PC-9 (cell line): ENCODE measurements around the gene GAA. TPM values are rescaled to one million over a fixed set of nuclear protein-coding genes. Genes with fewer than 3 reads are reported as not detected.

Experiments used
- BruUV-seq: library from RNA; stranded (reverse); fragments of 400-500 nt; replicated peaks from 2 replicates; lab custom pipeline; 2021; lab: Mats Ljungman, UMichigan
- CTCF ChIA-PET: fragments of 300-600 bp; sonication (Branson Sonifier 250); formaldehyde crosslinking; loops from one replicate; lab custom pipeline; 2022; ENCODE audit warnings: antibody characterized with exemption; lab: Charles Lee
- POLR2A ChIA-PET: fragments of 300-600 bp; sonication (Branson Sonifier 250); formaldehyde crosslinking; loops from one replicate; lab custom pipeline; 2022; ENCODE audit warnings: antibody characterized with exemption; ENCODE audit not compliant: unreplicated experiment; lab: Charles Lee
- DNase-seq, 2 experiments: peaks; one replicate each; pipeline versions ENCODE4 v3.0.0 to v3.0.0-alpha.2; 2015 to 2022; ENCODE audit warnings: mixed read lengths in 1 of 2
- H2AFZ ChIP-seq: fragments of 200-600 bp; sonication (generic); 2 replicates; pipeline ENCODE4 v1.8.1; 2017; ENCODE audit warnings: antibody characterized with exemption
- H3F3A ChIP-seq: fragments of 200-600 bp; sonication (generic); 2 replicates; pipeline ENCODE4 v1.8.1; 2017; ENCODE audit warnings: antibody characterized with exemption, mild to moderate bottlenecking, low read depth; ENCODE audit not compliant: insufficient read depth
- H3K27ac ChIP-seq: fragments of 200-600 bp; sonication (generic); 2 replicates; pipeline ENCODE4 v1.6.1; 2016; ENCODE audit warnings: mixed run types
- H3K27me3 ChIP-seq: fragments of 200-600 bp; sonication (generic); 2 replicates; pipeline ENCODE4 v1.6.1; 2016; ENCODE audit warnings: low read depth, mixed run types; ENCODE audit not compliant: insufficient read depth
- H3K36me3 ChIP-seq: fragments of 200-600 bp; sonication (generic); 2 replicates; pipeline ENCODE4 v1.6.1; 2016; ENCODE audit warnings: low read depth, mixed run types
- H3K4me1 ChIP-seq: fragments of 200-600 bp; sonication (generic); replicated peaks from 2 replicates; pipeline ENCODE4 v1.6.1; 2016; ENCODE audit warnings: mixed run types; ENCODE audit not compliant: insufficient read depth
- H3K4me2 ChIP-seq: fragments of 200-600 bp; sonication (generic); 2 replicates; pipeline ENCODE4 v1.6.1; 2017; ENCODE audit warnings: mixed run types
- H3K4me3 ChIP-seq: fragments of 200-600 bp; sonication (generic); 2 replicates; pipeline ENCODE4 v1.6.1; 2016; ENCODE audit warnings: mixed run types
- H3K79me2 ChIP-seq: fragments of 200-600 bp; sonication (generic); 2 replicates; pipeline ENCODE4 v1.6.1; 2017; ENCODE audit warnings: low read depth, mixed run types
- H3K9me2 ChIP-seq: fragments of 200-600 bp; sonication (generic); 2 replicates; pipeline ENCODE4 v1.8.1; 2017; ENCODE audit warnings: mild to moderate bottlenecking; ENCODE audit not compliant: insufficient read depth
- H3K9me3 ChIP-seq: fragments of 200-600 bp; sonication (generic); 2 replicates; pipeline ENCODE4 v1.8.1; 2016; ENCODE audit warnings: low read depth; ENCODE audit not compliant: insufficient read depth
- H4K20me1 ChIP-seq: fragments of 200-600 bp; sonication (generic); 2 replicates; pipeline ENCODE4 v1.8.1; 2017; ENCODE audit not compliant: insufficient read depth
- EZH2 ChIP-seq: fragments of 200-600 bp; sonication (generic); IDR thresholded peaks from 2 replicates; pipeline ENCODE4 v1.8.0; 2017; ENCODE audit warnings: antibody characterized with exemption, low read depth
- intact Hi-C: fragments of 100-400 bp; cut with micrococcal nuclease; formaldehyde crosslinking; loops from one replicate; pipeline ENCODE4 v1.10.0; 2022; ENCODE audit not compliant: unreplicated experiment
- total RNA-seq: library from RNA; stranded (reverse); gene quantifications from 2 replicates; pipeline ENCODE4 v1.2.3, GENCODE V29; 2021
- TF ChIP-seq, protein P1 (sequence below): fragments of 200-600 bp; sonication (generic); conservative IDR thresholded peaks from 2 replicates; pipeline ENCODE4 v1.6.1; 2017; ENCODE audit warnings: mixed run types, antibody characterized with exemption, mild to moderate bottlenecking, moderate library complexity

Gene GAA
- total RNA-seq, 1 experiment from 2014 or later, result 86.9 TPM

DNA sequence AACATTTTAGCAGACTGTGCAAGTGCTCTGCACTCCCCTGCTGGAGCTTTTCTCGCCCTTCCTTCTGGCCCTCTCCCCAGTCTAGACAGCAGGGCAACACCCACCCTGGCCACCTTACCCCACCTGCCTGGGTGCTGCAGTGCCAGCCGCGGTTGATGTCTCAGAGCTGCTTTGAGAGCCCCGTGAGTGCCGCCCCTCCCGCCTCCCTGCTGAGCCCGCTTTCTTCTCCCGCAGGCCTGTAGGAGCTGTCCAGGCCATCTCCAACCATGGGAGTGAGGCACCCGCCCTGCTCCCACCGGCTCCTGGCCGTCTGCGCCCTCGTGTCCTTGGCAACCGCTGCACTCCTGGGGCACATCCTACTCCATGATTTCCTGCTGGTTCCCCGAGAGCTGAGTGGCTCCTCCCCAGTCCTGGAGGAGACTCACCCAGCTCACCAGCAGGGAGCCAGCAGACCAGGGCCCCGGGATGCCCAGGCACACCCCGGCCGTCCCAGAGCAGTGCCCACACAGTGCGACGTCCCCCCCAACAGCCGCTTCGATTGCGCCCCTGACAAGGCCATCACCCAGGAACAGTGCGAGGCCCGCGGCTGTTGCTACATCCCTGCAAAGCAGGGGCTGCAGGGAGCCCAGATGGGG is 3.1 kb downstream of the GAA start:
- intact Hi-C loops, result loop anchor here (5.0 kb wide), 1 partner anchor 43 kb away; the partner anchor contains the start of gene EIF4A3
- no peak overlapping the region for H3K4me3 ChIP-seq
- H3K4me1 ChIP-seq, result no peaks in the 10 kb centered on the region
- DNase-seq, result no peak
- H3K36me3 ChIP-seq, result no peaks in the 10 kb centered on the region
- H4K20me1 ChIP-seq, result no peaks in the 10 kb centered on the region
- 0 out of 2 replicates have a peak, but pooled peaks cover 2% of the 10 kb centered on the region for H3K79me2 ChIP-seq
- TF ChIP-seq, protein P1, sequence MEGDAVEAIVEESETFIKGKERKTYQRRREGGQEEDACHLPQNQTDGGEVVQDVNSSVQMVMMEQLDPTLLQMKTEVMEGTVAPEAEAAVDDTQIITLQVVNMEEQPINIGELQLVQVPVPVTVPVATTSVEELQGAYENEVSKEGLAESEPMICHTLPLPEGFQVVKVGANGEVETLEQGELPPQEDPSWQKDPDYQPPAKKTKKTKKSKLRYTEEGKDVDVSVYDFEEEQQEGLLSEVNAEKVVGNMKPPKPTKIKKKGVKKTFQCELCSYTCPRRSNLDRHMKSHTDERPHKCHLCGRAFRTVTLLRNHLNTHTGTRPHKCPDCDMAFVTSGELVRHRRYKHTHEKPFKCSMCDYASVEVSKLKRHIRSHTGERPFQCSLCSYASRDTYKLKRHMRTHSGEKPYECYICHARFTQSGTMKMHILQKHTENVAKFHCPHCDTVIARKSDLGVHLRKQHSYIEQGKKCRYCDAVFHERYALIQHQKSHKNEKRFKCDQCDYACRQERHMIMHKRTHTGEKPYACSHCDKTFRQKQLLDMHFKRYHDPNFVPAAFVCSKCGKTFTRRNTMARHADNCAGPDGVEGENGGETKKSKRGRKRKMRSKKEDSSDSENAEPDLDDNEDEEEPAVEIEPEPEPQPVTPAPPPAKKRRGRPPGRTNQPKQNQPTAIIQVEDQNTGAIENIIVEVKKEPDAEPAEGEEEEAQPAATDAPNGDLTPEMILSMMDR, result no peak
- no peak for TF ChIP-seq EZH2
- no peaks in the 10 kb centered on the region for H3K27me3 ChIP-seq
- no peaks in the 10 kb centered on the region for H3F3A ChIP-seq
- H2AFZ ChIP-seq, result no peak overlapping the region
- no TSS peak for BruUV-seq
- ChIA-PET CTCF (no interaction called here), POLR2A (no interaction called here)
- H3K4me2 ChIP-seq, result no peak overlapping the region
- no peak overlapping the region for H3K27ac ChIP-seq
- H3K9me3 ChIP-seq, result no peaks in the 10 kb centered on the region
- H3K9me2 ChIP-seq, result no peaks in the 10 kb centered on the region

DNA sequence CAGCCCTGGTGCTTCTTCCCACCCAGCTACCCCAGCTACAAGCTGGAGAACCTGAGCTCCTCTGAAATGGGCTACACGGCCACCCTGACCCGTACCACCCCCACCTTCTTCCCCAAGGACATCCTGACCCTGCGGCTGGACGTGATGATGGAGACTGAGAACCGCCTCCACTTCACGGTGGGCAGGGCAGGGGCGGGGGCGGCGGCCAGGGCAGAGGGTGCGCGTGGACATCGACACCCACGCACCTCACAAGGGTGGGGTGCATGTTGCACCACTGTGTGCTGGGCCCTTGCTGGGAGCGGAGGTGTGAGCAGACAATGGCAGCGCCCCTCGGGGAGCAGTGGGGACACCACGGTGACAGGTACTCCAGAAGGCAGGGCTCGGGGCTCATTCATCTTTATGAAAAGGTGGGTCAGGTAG is 3.6 kb downstream of the GAA start:
- Histone ChIP-seq H3K36me3 (no peaks in the 10 kb centered on the region), H3K9me3 (no peaks in the 10 kb centered on the region), H3K27ac (no peak overlapping the region), H3F3A (no peaks in the 10 kb centered on the region), H3K4me1 (no peaks in the 10 kb centered on the region), H3K9me2 (no peaks in the 10 kb centered on the region), H4K20me1 (no peaks in the 10 kb centered on the region), H3K79me2 (0 out of 2 replicates have a peak, but pooled peaks cover 2% of the 10 kb centered on the region), H3K27me3 (no peaks in the 10 kb centered on the region), H3K4me3 (no peak overlapping the region), H2AFZ (no peak overlapping the region), H3K4me2 (no peak overlapping the region)
- intact Hi-C loops, result loop anchor here (5.0 kb wide), 1 partner anchor 42 kb away; the partner anchor contains the start of gene EIF4A3
- ChIA-PET POLR2A (no interaction called here), CTCF (no interaction called here)
- DNase-seq, result no peak
- no TSS peak for BruUV-seq
- TF ChIP-seq EZH2, result no peak
- TF ChIP-seq, protein P1, result no peak

DNA sequence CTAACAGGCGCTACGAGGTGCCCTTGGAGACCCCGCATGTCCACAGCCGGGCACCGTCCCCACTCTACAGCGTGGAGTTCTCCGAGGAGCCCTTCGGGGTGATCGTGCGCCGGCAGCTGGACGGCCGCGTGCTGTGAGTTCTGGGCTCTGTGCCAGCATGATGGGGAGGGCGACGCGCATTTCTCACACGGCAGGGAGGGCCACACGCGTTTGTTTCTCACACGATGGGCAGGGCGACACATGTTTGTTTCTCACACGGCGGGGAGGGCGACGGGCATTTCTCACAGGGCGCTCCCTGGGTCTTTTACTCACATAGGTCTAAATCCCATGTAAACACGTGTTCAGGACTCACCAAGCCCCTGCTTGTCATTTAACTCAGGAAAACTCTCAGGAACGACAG is 4.4 kb downstream of the GAA start:
- ChIA-PET POLR2A (no interaction called here), CTCF (interaction anchor here (0.6 kb wide), 1 partner anchor 22 kb away, joined by 3 read pairs; no protein-coding TSS in a partner anchor)
- no peaks in the 10 kb centered on the region for H3K9me3 ChIP-seq
- no peak overlapping the region for H3K4me2 ChIP-seq
- no peaks in the 10 kb centered on the region for H3K36me3 ChIP-seq
- H3K27ac ChIP-seq, result no peak overlapping the region
- no peak overlapping the region for H3K4me3 ChIP-seq
- TF ChIP-seq, protein P1, result no peak
- TF ChIP-seq EZH2, result no peak
- no peaks in the 10 kb centered on the region for H4K20me1 ChIP-seq
- H3K27me3 ChIP-seq, result no peaks in the 10 kb centered on the region
- no peaks in the 10 kb centered on the region for H3K4me1 ChIP-seq
- DNase-seq, result no peak
- intact Hi-C loops, result no loop called here
- H2AFZ ChIP-seq, result no peak overlapping the region
- H3F3A ChIP-seq, result no peaks in the 10 kb centered on the region
- BruUV-seq, result no TSS peak
- H3K79me2 ChIP-seq, result 0 out of 2 replicates have a peak, but pooled peaks cover 2% of the 10 kb centered on the region
- H3K9me2 ChIP-seq, result no peaks in the 10 kb centered on the region
